ENCODE measurements around the gene METRNL. TPM values are rescaled to one million over a fixed set of nuclear protein-coding genes. Genes with fewer than 3 reads are reported as not detected.

Gene METRNL
- polyA plus RNA-seq, 3 donors: 34.3 to 65.4 (median 61.8) TPM

DNA sequence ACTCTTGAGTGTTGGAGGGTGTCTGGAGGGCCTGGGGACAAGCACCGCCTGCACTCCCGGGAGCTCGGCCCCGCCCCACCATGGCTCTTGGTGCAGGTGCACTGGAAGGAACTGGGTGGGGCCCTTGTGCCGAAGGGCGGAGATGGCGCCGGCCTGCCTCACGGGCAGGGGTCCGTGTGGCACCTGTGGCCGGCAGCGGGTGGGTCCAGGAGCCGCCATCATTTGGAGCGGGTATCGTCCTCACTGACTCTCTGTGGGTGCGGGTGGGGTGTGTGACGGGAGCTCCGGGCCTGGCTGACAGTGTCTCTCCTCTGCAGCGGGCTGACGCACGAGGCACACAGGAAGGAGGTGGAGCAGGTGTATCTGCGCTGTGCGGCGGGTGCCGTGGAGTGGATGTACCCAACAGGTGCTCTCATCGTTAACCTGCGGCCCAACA is 5.2 kb downstream of the METRNL start:
- no peak for DNase-seq (ENCODE audit: extremely low read depth in 1 of 11, low read depth in 9 of 11, low spot score in 4 of 11)

- DNase-seq (ENCODE audit: extremely low read depth in 1 of 11, low read depth in 9 of 11, low spot score in 4 of 11): no peak
Measured at GRCh38 chr17:83085103-83085502, 5.7 kb downstream of the METRNL start.

- DNase-seq (ENCODE audit: extremely low read depth in 1 of 11, low read depth in 9 of 11, low spot score in 4 of 11): no peak
Measured at GRCh38 chr17:83085526-83086198, 6.3 kb downstream of the METRNL start.

GRCh38 chr17:83086199-83086880 is 6.9 kb downstream of the METRNL start:
- DNase-seq (ENCODE audit: extremely low read depth in 1 of 11, low read depth in 9 of 11, low spot score in 4 of 11): no peak

GRCh38 chr17:83086907-83087787 is 7.7 kb downstream of the METRNL start:
- DNase-seq (ENCODE audit: extremely low read depth in 1 of 11, low read depth in 9 of 11, low spot score in 4 of 11): no peak

GRCh38 chr17:83087788-83088360 is 8.5 kb downstream of the METRNL start:
- DNase-seq (ENCODE audit: extremely low read depth in 1 of 11, low read depth in 9 of 11, low spot score in 4 of 11): no peak

GRCh38 chr17:83088451-83088850 is 9.0 kb downstream of the METRNL start:
- no peak for DNase-seq (ENCODE audit: extremely low read depth in 1 of 11, low read depth in 9 of 11, low spot score in 4 of 11)

- no peak for DNase-seq (ENCODE audit: extremely low read depth in 1 of 11, low read depth in 9 of 11, low spot score in 4 of 11)
Measured at GRCh38 chr17:83088909-83089308, 9.5 kb downstream of the METRNL start.

GRCh38 chr17:83089328-83090132 is 10.1 kb downstream of the METRNL start:
- DNase-seq (ENCODE audit: extremely low read depth in 1 of 11, low read depth in 9 of 11, low spot score in 4 of 11): no peak

GRCh38 chr17:83090444-83091256 is 11.2 kb downstream of the METRNL start:
- DNase-seq (ENCODE audit: extremely low read depth in 1 of 11, low read depth in 9 of 11, low spot score in 4 of 11): no peak

DNA sequence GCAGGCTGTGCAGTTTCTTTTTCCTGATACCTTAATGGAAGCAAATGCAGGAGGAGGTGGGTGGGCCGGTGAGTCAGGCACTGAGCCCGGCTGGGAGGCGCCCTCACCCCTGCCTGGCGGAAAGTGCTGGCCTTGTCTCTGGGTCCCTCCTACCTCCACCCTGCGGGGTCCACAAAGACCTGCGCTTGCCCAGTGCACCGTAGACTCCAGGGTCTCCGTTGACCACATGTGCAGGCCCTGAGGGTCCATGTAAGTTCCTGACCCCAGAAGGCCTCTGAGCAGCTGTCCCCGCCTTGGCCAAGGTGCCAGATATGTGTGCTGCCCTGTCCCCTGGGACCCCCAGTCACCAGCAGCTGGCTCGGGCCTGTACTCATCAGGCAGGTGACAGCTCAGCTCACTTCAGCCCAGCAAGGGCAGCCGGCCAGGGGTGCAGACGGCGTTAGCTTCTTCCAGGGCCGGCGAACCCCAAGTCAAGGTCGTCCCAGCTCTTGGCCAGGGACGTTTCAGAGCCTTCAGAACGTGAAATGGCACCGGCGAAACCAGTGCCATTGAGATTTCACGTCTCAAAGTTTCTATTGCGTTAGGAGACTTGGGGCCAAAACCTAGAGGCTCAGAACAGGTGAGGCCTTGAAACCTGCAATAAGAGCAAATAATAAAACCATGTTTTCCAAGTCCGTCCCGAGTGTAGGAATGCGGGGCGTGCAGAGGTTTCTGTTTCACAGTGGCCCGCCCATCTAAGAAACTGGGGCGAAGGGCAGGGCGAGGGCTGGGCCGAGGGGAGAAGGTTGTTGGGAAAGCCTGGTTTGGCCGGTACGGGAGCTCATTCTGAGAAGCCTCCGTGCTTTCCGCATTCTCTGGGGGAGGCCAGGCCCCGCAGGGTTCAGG is 12.1 kb downstream of the METRNL start:
- no peak for DNase-seq (ENCODE audit: extremely low read depth in 1 of 11, low read depth in 9 of 11, low spot score in 4 of 11)

- DNase-seq (ENCODE audit: extremely low read depth in 1 of 11, low read depth in 9 of 11, low spot score in 4 of 11): no peak
Measured at GRCh38 chr17:83092186-83092585, 12.8 kb downstream of the METRNL start.

DNA sequence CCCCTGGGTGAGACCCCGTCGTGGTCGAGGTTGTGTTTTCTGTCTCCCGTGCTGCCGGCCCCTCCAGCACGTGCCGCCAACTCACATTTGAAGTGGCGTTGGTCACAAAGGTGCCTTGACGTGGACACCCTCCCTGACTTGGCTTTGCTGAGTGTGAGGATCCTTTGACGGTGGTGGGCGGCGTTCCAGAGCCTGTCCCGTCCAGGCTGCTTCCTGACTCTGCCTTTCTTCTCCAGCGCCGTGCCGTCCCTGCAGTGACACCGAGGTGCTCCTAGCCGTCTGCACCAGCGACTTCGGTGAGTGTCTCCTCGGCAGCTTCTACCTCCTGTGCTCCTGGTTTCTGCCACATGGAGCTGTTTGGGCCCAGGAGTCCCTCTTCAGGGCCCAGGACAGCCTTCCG is 13.5 kb downstream of the METRNL start:
- DNase-seq (ENCODE audit: extremely low read depth in 1 of 11, low read depth in 9 of 11, low spot score in 4 of 11): no peak

DNA sequence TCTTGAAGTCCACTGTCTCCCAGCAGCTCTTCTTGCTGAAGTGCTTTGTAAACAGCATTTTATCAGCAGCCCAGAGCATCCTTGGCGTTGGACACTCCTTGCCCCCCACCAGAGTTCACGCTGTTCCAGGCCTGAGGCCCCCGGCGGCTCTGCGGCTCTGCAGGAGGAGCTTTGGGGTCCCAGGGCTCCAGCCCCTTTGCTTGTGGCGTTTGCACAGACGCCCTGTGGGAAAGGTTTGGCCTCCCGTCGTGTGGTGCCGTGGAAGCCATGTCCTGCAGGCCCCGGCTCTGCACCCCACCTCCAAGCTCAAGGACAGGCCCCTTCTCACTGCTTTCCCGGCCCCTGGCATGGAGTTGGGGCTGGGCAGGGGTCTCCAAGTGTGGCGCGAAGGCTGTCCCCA is 14.1 kb downstream of the METRNL start:
- DNase-seq (ENCODE audit: extremely low read depth in 1 of 11, low read depth in 9 of 11, low spot score in 4 of 11): no peak

- no peak for DNase-seq (ENCODE audit: extremely low read depth in 1 of 11, low read depth in 9 of 11, low spot score in 4 of 11)
Measured at GRCh38 chr17:83094291-83094690, 14.9 kb downstream of the METRNL start.

- DNase-seq (ENCODE audit: extremely low read depth in 1 of 11, low read depth in 9 of 11, low spot score in 4 of 11): no peak
Measured at GRCh38 chr17:83095016-83095415, 15.6 kb downstream of the METRNL start.
